IPS-18c (cell line): Measurements from ENCODE around the gene ANGEL1.

Experiments used
- H3K4me3 ChIP-seq: 2 replicates; pipeline ENCODE4 v1.7.0; 2013; ENCODE audit warnings: low read depth, mild to moderate bottlenecking, low read length, moderate library complexity; ENCODE audit not compliant: insufficient read depth
- H3K9me3 ChIP-seq: one replicate; pipeline ENCODE4 v1.6.1; 2013; ENCODE audit warnings: mild to moderate bottlenecking, low read length, moderate library complexity; ENCODE audit not compliant: control insufficient read depth, insufficient read depth

ANGEL1 gene

GRCh38 chr14:76773956-76774820, 38.5 kb downstream of the ANGEL1 start:
- no peak overlapping the region for H3K4me3 ChIP-seq
- peaks cover 2% of the 10 kb centered on the region for H3K9me3 ChIP-seq

GRCh38 chr14:76773188-76773885, 39.3 kb downstream of the ANGEL1 start:
- no peak overlapping the region for H3K4me3 ChIP-seq
- H3K9me3 ChIP-seq = peaks cover 2% of the 10 kb centered on the region

- Histone ChIP-seq H3K4me3 (no peak overlapping the region), H3K9me3 (peaks cover 2% of the 10 kb centered on the region)
Observed at GRCh38 chr14:76772300-76773187, 40.1 kb downstream of the ANGEL1 start.

GRCh38 chr14:76771437-76771980, 41.2 kb downstream of the ANGEL1 start:
- Histone ChIP-seq H3K9me3 (peaks cover 2% of the 10 kb centered on the region), H3K4me3 (no peak overlapping the region)

- H3K9me3 ChIP-seq = peaks cover 2% of the 10 kb centered on the region
- no peak overlapping the region for H3K4me3 ChIP-seq
Observed at GRCh38 chr14:76770521-76771436, 41.9 kb downstream of the ANGEL1 start.

- no peak overlapping the region for H3K4me3 ChIP-seq
- H3K9me3 ChIP-seq = peaks cover 2% of the 10 kb centered on the region
Observed at GRCh38 chr14:76769636-76770292, 42.9 kb downstream of the ANGEL1 start.

GRCh38 chr14:76768671-76769500, 43.8 kb downstream of the ANGEL1 start:
- Histone ChIP-seq H3K9me3 (peaks cover 2% of the 10 kb centered on the region), H3K4me3 (no peak overlapping the region)

- H3K9me3 ChIP-seq = peaks cover 2% of the 10 kb centered on the region
- H3K4me3 ChIP-seq = 0 out of 2 replicates have a peak overlapping the region, but pooled peaks have one; percentile 2
Observed at GRCh38 chr14:76767681-76768656, 44.7 kb downstream of the ANGEL1 start.

- Histone ChIP-seq H3K4me3 (no peak overlapping the region), H3K9me3 (peaks cover 2% of the 10 kb centered on the region)
Observed at GRCh38 chr14:76765461-76765931, 47.2 kb downstream of the ANGEL1 start.

- H3K4me3 ChIP-seq = no peak overlapping the region
- no peaks in the 10 kb centered on the region for H3K9me3 ChIP-seq
Observed at GRCh38 chr14:76763096-76764041, 49.3 kb downstream of the ANGEL1 start.

- Histone ChIP-seq H3K4me3 (peak overlapping the region; percentile 69), H3K9me3 (no peaks in the 10 kb centered on the region)
Observed at GRCh38 chr14:76762411-76763095, 50.1 kb downstream of the ANGEL1 start.

- H3K9me3 ChIP-seq = no peaks in the 10 kb centered on the region
- H3K4me3 ChIP-seq = peak overlapping the region; percentile 69
Observed at GRCh38 chr14:76761960-76762410, 50.7 kb downstream of the ANGEL1 start.
